ENCODE measurements around the gene CACNA1A.
"Not testable (repeated sequence)": the region's sequence is repeated elsewhere in the genome, so short reads cannot be mapped to it uniquely, and the experiment has no call there.

The CACNA1A gene

DNA sequence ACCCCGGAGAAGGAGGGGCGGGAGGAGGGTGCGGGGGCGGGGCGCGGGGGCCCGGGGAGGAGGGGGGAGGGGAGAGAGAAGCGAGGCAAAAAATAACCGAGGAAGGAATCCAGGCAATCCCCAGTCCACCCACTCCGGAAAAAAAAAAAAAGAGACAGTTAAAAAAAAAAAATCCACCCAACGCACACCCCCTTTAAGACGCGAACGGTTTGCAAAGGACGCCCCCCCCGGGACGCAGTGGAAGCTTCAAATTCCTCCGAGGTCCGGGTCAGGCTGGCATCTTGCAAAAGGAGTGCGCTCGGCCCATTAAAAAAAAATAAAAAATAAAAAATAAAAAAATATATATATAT, at the start of gene CACNA1A:
Gene CACNA1A, minus strand, starts transcription at position 9 of the 350 bp plus-strand sequence. CDS start 255 bp downstream, outside the sequence.
- no peak for DNase-seq (ENCODE audit: low read depth)

DNA sequence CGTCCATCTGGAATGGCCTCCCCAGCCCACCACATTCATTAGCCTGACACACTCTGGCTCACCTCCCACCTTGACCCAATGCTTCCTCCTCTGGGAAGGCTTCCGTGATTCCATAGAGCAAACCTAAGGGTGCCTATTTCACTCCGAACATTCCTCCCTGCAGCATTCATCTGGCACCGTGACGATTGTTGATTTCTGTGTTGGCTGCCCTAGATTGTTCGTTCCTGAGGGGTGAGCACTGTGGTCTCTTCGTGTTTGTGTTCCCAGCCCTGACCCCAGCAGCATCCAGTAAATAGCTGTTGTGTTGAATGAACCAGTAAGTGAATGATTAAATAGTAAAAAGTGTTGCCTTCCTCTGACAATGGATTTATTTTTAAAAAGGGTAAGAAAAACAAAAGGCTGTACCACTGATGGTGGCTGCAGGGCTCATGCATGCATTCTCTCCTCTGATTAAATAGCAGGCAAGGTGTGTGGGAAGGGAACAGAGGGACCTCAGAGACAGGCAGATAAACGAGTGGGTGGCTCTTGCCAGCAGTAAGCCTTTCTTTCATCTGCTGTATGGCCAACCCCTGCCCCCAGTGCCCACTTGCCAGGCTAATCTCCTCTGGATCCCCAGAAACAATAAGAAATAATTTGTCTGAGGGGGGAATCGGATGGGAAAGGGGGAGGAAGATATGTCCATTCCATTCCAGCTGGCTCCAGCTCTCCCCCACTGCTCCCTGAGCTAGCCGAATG, 48.4 kb upstream of the CACNA1A start:
- DNase-seq (ENCODE audit: low read depth), result no peak

DNA sequence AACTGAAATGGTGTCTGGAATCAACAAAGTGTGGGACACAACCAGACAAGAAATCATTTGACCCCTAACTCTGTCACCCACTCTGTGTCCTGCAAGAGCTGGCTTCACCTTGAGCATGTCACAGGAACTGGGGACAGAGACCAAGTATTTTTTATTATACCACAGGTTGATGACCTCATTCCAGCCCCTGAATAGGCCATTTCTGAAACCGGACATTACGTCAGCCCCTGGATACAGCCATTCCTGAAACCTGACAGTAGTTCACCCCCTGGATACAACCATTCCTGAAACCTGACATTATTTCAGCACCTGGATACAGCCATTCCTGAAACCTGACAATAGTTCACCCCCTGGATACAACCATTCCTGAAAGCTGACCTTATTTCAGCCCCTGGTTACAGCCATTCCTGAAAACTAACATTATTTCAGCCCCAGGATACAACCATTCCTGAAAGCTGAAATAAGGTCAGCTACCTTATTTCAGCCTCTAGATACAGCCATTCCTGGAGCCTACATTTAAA, 47.7 kb upstream of the CACNA1A start:
- DNase-seq (ENCODE audit: low read depth), result no peak

DNA sequence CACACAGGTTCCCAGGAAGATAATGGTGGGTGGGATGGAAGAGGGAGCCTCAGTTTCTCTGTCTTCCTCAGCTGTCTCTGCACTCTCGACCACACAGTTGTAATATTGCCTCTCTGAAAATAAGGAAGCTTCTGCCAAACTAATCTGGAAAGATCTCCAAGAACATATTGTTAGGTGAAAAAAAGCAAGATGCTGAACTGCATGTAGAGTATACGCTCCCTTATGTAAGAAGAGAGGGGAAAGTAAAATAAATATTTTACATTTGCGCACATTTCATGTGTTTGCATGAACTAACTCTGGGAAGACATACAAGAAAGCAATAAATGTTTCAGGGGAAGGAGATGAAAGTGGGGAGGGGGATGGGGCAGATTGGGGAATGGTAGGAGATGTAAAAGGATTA, 41.9 kb upstream of the CACNA1A start:
- no peak for DNase-seq (ENCODE audit: low read depth)

DNA sequence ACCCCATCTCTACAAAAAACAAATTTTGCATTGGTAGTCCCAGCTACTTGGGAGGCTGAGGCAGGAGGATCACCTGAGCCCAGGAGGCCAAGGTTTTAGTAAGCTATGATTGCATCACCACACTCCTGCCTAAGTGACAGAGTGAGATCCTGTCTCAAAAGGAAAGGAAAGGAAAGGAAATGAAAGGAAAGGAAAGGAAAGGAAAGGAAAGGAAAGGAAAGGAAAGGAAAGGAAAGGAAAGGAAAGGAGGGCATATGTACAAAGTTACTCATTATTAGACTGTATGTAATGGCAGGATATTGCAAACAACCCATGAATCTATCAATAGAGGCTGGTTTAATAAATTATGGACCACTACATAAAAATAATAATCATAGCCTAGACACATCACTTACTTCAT, 40.8 kb upstream of the CACNA1A start:
- DNase-seq (ENCODE audit: low read depth), result no peak

DNA sequence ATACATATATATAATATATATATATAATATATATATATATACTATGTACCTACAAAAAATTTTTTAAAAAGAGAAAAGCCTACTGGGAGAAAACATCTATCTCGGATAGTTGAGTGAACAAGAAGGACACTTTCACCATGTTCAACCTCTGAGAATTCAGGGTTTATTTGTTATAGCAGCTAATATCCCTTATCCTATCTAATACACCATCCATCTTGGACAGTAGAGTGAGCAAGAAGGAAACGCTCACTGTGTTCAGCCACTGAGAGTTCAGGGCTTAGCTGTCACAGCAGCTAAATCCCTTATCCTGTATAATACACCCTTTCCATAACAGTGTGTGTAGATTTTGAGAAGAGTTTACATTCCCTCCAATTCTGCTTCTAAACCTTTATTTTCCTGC, 38.1 kb upstream of the CACNA1A start:
- no peak for DNase-seq (ENCODE audit: low read depth)

DNA sequence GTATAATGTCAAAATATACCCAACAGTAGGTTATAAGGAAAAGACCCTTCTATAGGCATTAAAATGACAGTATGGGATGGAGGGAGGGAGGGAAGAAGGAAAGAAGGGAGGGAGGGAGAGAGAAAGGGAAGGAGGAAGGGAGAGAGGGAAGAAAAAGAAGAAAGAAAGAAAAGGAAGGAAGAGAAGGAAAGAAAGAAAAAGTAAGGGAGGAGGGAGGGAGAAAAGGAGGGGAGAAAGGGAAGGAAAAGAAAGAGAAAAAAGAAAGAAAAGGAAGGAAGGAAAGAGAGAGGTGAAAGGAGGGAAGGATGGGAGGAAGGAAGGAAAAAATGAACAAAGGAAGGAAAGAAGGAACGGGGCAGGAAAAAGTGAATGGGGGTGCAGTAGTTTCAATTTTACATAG, 35.3 kb upstream of the CACNA1A start:
- no peak for DNase-seq (ENCODE audit: low read depth)

DNA sequence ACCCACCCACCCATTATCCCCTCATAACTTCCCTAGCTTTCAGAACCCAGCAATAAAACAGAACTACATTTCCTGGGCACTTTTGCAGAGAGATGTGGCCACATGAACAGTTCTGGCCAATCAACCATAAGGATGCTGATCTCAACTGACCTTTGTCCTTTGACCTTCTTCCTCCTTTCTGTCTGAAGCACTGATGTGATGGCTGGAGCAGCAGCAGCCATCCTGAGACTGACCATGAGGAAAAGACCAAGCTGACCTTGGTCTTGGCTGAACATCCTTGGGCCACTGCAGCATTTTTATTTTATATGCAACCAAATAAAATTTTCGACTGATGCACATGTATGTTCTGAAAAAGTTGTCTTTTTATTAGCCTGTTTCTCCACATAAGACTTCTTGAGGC, 33.1 kb upstream of the CACNA1A start:
- DNase-seq (ENCODE audit: low read depth), result no peak

DNA sequence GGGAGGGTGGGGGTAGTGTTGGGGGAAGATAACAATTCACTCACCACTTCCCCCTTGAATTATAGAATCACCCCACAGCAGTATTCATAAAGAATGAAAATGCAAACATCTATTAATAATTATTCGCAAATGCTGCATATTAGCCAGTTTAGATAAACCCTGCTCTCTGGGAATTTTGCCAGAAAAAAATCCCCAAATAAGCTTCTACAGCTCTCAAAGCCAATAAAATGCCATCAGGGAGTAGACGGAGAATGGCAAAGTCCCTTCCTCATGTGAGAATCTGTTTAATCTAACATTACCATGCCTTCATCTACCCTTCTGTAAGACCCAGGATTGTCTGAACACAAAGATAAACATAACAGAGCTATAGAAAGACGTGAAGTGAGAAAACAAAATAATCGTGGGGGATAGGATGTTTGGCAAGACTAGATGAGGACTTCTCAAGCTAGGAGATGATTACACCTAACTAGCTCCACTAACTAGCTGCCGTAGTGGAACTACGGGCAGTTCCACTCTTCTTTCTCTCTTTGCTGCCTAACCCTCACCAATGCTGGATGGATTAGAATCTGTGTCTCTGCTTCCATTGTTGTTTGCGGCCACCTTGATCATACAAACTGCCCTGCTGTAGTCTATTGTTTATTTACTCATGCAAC, 32.4 kb upstream of the CACNA1A start:
- no peak for DNase-seq (ENCODE audit: low read depth)

DNA sequence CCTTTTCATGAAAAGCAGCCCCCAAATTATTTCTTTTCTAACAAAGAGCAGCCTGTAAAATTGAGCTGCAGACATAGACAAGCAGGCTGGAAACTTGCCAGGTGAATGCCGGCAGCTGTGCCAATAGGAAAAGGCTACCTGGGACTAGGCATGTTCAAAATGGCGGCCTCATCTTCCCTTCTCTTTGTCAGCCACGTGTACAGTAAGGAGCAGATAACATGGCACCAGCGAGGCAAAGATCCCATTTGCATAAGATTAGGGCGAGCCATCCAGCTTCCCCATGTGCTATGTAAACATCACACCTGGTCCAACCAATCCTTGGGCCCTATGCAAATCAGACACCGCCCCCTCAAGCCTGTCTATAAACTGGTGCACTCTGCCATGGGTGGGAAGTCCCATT, 31.2 kb upstream of the CACNA1A start:
- no peak for DNase-seq (ENCODE audit: low read depth)

DNA sequence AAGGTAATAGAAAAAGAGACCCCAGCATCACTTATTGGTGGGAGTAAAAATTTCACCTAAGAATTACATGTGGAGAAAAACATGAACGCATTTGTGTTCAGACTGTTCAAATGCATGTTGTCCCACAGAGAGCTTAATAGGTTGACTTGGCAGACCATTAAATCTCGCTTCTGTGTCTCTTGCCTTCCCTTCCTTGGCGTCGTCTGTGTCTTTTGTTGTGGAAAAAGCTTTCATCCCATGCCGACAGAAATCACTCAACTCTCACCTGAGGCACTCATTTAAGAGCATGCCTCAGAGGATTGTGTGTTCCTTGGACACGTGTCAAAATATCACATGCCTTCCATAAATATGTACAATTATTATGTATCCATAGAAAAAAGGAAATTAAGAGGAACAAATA, 24.4 kb upstream of the CACNA1A start:
- no peak for DNase-seq (ENCODE audit: low read depth)

DNA sequence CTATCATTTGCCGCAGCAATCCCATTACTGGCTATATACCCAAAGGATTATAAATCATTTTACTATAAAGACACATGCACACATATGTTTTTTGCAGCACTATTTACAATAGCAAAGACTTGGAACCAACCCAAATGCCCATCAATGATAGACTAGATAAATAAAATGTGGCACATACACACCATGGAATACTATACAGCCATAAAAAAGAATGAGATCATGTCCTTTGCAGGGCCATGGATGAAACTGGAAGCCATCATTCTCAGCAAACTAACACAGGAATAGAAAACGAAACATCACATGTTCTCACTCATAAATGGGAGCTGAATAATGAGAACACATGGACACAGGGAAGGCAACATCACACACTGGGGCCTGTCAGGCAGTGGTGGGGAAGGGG, 23.4 kb upstream of the CACNA1A start:
- not testable (repeated sequence) for DNase-seq (ENCODE audit: low read depth)

DNA sequence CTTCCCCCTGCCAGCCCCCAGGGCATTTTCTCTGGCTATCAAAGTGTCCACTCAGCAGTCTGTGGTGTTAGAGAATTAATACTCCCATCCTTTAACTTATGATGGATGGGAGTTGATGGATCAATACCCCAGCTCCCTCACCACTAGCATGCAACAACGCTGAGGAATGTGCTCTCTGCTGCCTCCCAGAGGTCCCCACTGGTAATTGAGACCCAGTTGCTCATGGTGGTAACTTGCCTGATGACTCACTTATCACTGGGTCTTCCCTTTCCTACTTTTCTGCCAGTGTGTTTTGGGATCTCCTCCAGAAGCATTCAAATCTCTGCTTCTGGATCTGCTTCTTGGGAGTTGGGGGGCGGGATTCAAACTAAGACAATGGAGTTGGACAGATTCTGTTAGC, 20.3 kb upstream of the CACNA1A start:
- DNase-seq (ENCODE audit: low read depth), result no peak

DNA sequence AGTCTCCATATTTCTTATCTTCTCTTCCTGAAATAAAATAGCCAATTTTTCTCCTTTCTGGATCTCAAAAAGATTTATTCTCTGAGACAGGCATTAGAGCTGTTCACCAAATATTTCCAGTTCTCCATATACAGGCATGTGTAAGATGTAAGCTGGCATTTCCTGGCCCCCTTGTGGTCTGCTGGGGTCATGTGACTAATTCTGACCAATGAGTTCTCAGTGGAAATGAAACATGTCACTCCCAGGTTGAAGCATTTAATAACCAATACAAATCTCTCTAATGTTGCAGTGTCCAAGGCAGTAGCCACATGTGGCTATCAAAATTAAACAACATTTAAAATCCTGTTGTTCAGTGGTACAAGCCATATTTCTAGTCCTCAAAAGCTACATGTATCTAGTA, 14.8 kb upstream of the CACNA1A start:
- DNase-seq (ENCODE audit: low read depth), result no peak

DNA sequence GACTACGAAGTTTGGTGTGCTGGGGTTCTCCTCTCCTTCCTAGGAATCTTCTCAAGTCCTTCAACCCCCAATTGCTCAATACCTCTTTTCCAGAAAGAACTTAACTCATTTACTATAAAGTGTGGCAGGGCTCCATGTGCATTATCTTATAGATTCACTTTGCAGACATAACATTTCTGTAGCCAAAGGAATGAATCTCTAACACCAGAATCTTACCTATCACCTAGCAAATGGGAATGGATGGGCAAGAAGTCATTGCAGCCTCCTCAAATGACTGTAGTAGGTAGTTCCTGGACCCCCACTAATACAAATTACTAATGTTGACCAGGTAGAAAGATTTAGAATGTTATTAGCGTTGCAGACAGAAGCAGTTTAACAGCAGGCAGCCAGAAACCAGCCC, 5.7 kb upstream of the CACNA1A start:
- DNase-seq (ENCODE audit: low read depth), result no peak

DNA sequence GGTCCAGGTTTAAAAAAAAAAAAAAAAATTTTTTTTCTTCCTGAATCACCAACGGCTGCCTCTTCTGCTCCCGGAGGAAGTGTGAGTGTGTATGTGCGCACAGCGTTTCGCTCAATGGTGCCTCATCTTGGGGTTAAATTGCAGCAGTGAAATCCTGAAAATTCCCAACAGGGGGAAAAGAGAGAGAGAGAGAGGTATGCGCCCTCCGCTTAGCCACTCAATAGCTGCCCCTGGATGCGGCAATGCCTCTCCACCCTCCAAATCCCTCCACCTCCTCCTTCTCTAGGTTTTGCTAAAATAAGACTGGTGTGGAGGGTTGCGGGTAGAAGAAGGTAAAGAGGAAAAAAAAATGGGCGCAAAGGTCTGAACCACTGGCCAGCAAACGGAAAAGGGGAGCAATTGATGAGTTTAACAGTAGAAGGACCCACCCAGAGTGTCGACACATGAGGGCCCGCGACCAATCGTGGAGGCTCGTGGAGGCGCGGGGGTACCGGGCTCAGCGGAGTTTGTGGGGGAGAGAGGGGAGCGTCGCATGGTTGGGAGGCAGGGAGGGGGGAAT, 853 bp upstream of the CACNA1A start:
- DNase-seq (ENCODE audit: low read depth), result no peak

DNA sequence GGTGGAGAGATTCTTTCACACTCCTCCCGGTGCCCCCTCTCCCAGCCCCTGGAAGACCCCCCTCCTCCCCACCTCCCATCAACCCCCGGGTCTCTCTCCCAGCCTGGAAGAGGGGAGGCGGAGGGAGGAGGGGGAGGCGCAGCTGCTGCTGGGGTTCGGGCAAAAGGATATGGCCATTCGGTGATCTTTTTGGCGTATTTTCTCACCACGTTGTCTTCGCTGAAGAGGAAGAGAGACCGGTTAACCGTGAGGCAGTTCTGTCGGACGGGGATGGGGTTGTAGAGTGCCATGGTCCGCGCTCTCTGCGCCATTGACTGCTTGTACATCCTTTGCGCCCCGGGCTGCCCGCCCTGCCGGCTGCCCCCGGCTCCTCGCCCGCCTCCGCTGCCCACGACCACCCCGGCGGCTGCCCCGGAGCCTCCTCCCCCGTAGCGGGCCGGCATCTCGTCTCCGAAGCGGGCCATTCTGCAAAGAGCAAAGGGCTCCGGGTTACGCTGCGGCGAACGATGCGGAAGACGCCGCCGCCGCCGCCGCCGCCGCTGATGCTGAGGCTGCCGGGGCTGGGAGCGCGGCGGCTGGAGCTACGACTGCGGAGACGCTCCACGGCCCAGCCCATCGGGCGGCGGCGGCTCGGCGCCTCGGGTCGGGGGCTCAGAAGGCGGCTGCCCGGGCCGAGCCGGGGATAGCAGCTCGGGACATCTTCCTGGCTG, 363 bp downstream of the CACNA1A start:
- no peak for DNase-seq (ENCODE audit: low read depth)

DNA sequence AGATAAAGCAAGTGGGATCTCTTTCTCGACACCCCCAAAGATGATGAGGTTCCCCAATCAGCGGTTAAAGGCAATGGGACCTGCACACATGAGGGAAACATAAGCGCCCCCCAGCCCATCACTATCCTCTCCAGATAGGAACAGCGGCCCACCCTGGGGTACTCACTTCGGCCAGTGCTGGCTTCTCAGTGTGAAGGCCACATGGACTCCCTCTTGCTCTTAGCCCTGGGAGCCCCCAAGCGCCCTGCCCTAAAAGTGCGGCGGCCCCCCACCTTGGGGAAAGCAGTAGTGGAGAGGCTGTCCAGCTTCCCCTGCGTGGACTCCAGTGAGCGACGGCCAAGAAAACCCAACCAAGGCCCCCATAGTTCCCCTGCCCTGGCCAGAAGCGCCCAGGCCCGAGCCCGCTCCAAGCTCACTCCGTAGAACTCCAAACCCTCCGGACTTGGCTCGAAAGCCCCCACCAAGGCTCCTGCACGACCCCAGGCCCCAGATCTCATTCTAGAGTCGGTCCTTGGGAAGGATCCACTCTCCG, 1.0 kb downstream of the CACNA1A start:
- no peak for DNase-seq (ENCODE audit: low read depth)

DNA sequence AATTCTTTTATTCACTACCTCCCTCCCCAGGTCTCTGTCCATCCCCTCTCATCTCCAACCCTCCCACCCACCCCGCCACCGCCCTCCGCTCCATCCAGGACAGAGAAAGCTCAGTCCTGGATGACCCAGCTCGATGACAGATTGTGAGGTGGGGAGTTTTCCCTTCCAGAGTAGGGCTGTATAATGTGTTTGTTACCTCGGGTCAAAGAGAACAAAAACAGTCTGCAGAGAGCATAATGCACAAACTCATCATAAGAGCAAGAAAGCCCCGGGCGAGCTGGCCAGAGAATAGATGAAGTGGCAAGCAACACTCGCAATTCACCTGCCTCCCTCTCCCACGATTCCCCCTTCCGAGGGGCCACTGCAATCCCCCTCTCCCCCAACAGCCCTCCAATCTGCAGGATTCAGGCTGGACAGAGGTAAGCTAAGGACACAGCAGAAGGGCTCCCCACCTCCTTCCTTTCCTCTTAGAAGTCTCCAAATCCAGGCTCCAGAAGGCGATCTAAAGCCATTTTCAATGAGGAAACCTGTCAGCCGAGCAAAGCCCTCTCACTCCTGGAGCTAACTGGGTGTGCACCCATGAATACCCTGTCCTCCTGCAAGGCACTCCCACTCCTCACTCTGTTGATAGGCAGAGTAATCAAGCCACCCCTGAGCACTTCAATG, 2.6 kb downstream of the CACNA1A start:
- DNase-seq (ENCODE audit: low read depth), result no peak

DNA sequence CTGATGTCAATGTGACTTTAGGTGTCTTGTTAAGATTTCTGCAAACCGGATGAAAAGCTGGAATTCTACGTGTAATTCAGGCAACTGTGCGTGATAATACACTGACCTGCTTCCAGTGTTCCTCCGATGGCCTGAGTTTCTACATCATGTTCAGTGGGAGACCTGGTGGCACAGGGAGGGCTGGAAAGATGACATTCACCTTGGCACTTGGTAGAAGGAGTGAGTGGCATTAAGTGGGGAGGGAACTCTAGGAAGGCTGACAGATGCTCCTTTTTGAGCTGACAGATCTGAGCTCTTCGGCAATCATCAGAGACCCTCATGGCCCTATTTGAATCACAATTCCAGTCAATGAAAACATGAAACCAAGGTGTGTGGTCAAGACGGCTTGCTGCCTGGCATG, 4.0 kb downstream of the CACNA1A start:
- no peak for DNase-seq (ENCODE audit: low read depth)

DNA sequence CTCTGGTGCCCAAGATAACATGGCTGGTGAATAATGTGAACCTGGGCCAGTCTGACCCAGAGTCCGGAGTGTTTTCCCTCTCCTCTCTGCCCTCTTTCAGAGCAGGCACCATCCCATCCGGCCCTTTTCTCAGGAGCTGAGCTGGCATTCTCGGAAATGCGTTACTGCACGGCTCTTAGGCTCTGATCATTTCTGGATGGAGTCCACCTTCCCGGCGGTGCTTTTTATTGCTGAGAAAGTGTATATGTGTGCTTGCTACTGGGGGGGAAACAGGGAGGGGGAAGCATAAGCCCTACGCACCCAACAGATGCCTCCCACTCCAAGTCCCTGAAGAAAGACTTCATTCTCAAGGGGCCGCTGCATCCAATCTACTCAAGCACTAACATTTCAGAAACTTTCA, 6.6 kb downstream of the CACNA1A start:
- DNase-seq (ENCODE audit: low read depth), result no peak

Data from activated T-helper 9 cell treated with anti-CD3 and anti-CD28 coated beads, Interleukin-2, amount 50 U/mL, for 16 hours (primary cell).